ENCODE measurements around the gene CREBBP.

GRCh38 chr16:3830625-3831254 lies 49.8 kb downstream of the CREBBP start:
- TF ChIP-seq CTCF (IDR thresholded peaks at IDR 0.05) (no peak), POLR2AphosphoS5 (IDR thresholded peaks at IDR 0.05) (no peak), POLR2A (IDR thresholded peaks at IDR 0.05) (no peak)
